CD14-positive monocyte (primary cell): Measurements from ENCODE around the gene TM4SF1. TPM values are rescaled to one million over a fixed set of nuclear protein-coding genes. Genes with fewer than 3 reads are reported as not detected.

Experiments
- DNase-seq, 3 donors: peaks; one replicate each; pipeline ENCODE4 v3.0.0-alpha.2; 2011 to 2022
- H2AFZ ChIP-seq: 2 replicates; pipeline ENCODE4 v1.6.0; 2012; ENCODE audit warnings: mild to moderate bottlenecking, low read depth, low read length, inconsistent platforms; ENCODE audit not compliant: insufficient read depth, poor library complexity, severe bottlenecking
- H3K27ac ChIP-seq, 2 donors: 1 replicate in 1 of 2; 2 replicates in 1 of 2; pipeline ENCODE4 v1.5.1; 2012 to 2013; ENCODE audit warnings: low read length in 2 of 2, control low read depth in 1 of 2, inconsistent platforms in 1 of 2, low read depth in 1 of 2, mild to moderate bottlenecking in 1 of 2
- H3K27me3 ChIP-seq, 2 donors: one replicate each; pipeline versions ENCODE4 v1.6.0 to v1.6.1; 2011 to 2013; ENCODE audit warnings: low read length in 2 of 2; ENCODE audit not compliant: control insufficient read depth in 2 of 2, insufficient read depth in 2 of 2
- H3K36me3 ChIP-seq, 2 donors: replicated peaks in 1 of 2; 1 replicate in 1 of 2; 2 replicates in 1 of 2; pipeline versions ENCODE4 v1.5.1 to v1.6.1; 2012 to 2013; ENCODE audit warnings: low read length in 2 of 2, control low read depth in 1 of 2, inconsistent platforms in 1 of 2, mild to moderate bottlenecking in 1 of 2; ENCODE audit not compliant: insufficient read depth in 2 of 2, control insufficient read depth in 1 of 2
- H3K4me1 ChIP-seq, 2 donors: 1 replicate in 1 of 2; 2 replicates in 1 of 2; pipeline versions ENCODE4 v1.5.1 to v1.6.1; 2012 to 2013; ENCODE audit warnings: low read length in 2 of 2, control low read depth in 1 of 2, inconsistent platforms in 1 of 2, mild to moderate bottlenecking in 1 of 2, moderate library complexity in 1 of 2; ENCODE audit not compliant: insufficient read depth in 2 of 2, control insufficient read depth in 1 of 2
- H3K4me2 ChIP-seq: replicated peaks from 2 replicates; pipeline ENCODE3; 2012; ENCODE audit warnings: low read length, moderate library complexity, mild to moderate bottlenecking; ENCODE audit not compliant: poor library complexity, severe bottlenecking; ENCODE audit errors: extremely low read depth
- H3K4me3 ChIP-seq, 3 experiments: fragments of 200-600 bp in 1 of 3; sonication (generic) in 1 of 3; replicated peaks in 1 of 3; 1 replicate in 2 of 3; 2 replicates in 1 of 3; pipeline ENCODE4 v1.5.1; 2011 to 2013; ENCODE audit warnings: low read length in 3 of 3, mild to moderate bottlenecking in 3 of 3, control low read depth in 2 of 3, low read depth in 2 of 3, inconsistent platforms in 1 of 3, moderate library complexity in 1 of 3
- H3K79me2 ChIP-seq: 2 replicates; pipeline ENCODE4 v1.6.0; 2012; ENCODE audit warnings: mild to moderate bottlenecking, control low read depth, inconsistent platforms, low read length, moderate library complexity; ENCODE audit not compliant: insufficient read depth
- H3K9ac ChIP-seq: 2 replicates; pipeline ENCODE4 v1.6.0; 2017; ENCODE audit warnings: low read length, mild to moderate bottlenecking; ENCODE audit not compliant: insufficient read depth, poor library complexity, severe bottlenecking
- H3K9me3 ChIP-seq, 2 donors: replicated peaks in 1 of 2; 1 replicate in 1 of 2; 2 replicates in 1 of 2; pipeline versions ENCODE4 v1.5.1 to v1.6.1; 2012 to 2013; ENCODE audit warnings: low read length in 2 of 2, control low read depth in 1 of 2; ENCODE audit not compliant: control insufficient read depth in 1 of 2, insufficient read depth in 1 of 2
- H4K20me1 ChIP-seq: 2 replicates; pipeline ENCODE4 v1.6.0; 2012; ENCODE audit warnings: mild to moderate bottlenecking, low read length, control low read depth, moderate library complexity; ENCODE audit not compliant: insufficient read depth
- H3K27ac Mint-ChIP-seq, 7 donors: one replicate each; pipeline ENCODE4 v1.8.0; 2020; ENCODE audit warnings: mild to moderate bottlenecking in 7 of 7, mixed read lengths in 7 of 7, moderate library complexity in 6 of 7, inconsistent platforms in 2 of 7
- H3K27me3 Mint-ChIP-seq, 3 donors: one replicate each; pipeline ENCODE4 v1.8.0; 2021 to 2022; ENCODE audit warnings: low read depth in 3 of 3, mild to moderate bottlenecking in 3 of 3, mixed read lengths in 3 of 3, moderate library complexity in 3 of 3, inconsistent platforms in 1 of 3
- H3K36me3 Mint-ChIP-seq, 2 donors: one replicate each; pipeline ENCODE4 v1.8.0; 2020; ENCODE audit warnings: mixed read lengths in 2 of 2, inconsistent platforms in 1 of 2, mild to moderate bottlenecking in 1 of 2
- H3K4me1 Mint-ChIP-seq: one replicate; pipeline ENCODE4 v1.8.0; 2020; ENCODE audit warnings: mild to moderate bottlenecking, mixed read lengths
- H3K4me3 Mint-ChIP-seq, 2 donors: one replicate each; pipeline ENCODE4 v1.8.0; 2020; ENCODE audit warnings: mild to moderate bottlenecking in 2 of 2, mixed read lengths in 2 of 2, moderate library complexity in 1 of 2
- H3K9me3 Mint-ChIP-seq, 7 donors: one replicate each; pipeline ENCODE4 v1.8.0; 2020 to 2022; ENCODE audit warnings: mixed read lengths in 7 of 7, mild to moderate bottlenecking in 6 of 7, moderate library complexity in 6 of 7, inconsistent platforms in 2 of 7
- WGBS: methylation state at CpG from one replicate; pipeline ENCODE4 v1.1.5; 2013; ENCODE audit warnings: missing lambda C conversion rate; ENCODE audit not compliant: insufficient coverage; 5-methylcytosine and 5-hydroxymethylcytosine counted together
- intact Hi-C, 2 donors: fragments of 100-400 bp; cut with micrococcal nuclease; formaldehyde crosslinking; loops; one replicate each; pipeline versions ENCODE4 v1.15.0 to v1.15.1; 2023
- polyA plus RNA-seq, 3 donors: library from polyadenylated mRNA; depleted of rRNA in 1 of 3; unstranded in 2 of 3; stranded (reverse) in 1 of 3; fragments of 300-500 nt in 2 of 3; fragments of >200 nt in 1 of 3; fragmentation: Illumina TruSeq in 2 of 3; gene quantifications; 1 replicate in 2 of 3; 2 replicates in 1 of 3; pipeline ENCODE4 v1.2.3, GENCODE V29; 2012 to 2021
- TF ChIP-seq, protein P1 (sequence below): fragments of 200-600 bp; IDR thresholded peaks from one replicate; pipeline ENCODE4 v1.8.0; 2022; ENCODE audit warnings: antibody characterized with exemption, mild to moderate bottlenecking

The TM4SF1 gene
- polyA plus RNA-seq, 3 donors: not detected

DNA sequence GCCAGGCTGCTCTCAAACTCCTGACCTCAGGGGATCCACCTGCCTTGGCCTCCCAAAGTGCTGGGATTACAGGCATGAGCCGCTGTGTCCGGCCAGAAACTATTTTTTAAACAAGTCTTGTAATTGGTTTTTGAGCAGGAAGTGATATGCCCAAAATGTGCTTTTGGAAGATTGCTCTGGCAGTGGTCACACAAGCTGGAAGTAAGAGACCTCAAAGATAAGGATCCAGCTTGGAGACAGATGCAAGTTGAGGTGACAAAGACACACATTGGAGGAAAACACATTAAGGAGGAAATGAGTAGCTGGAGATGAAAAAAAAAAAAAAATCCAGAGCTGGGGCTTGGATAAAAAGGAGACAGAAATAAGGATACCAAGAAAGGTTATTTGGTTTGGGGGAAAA is 50.3 kb downstream of the TM4SF1 start:
- H2AFZ ChIP-seq: no peak overlapping the region
- intact Hi-C loops: no loop called here

GRCh38 chr3:149325581-149325980 is 51.9 kb downstream of the TM4SF1 start:
- Histone ChIP-seq H3K36me3 (no peaks in the 10 kb centered on the region), H3K9ac (no peak overlapping the region), H3K4me1 (no peaks in the 10 kb centered on the region), H3K4me2 (no peak overlapping the region), H3K9me3 (no peaks in the 10 kb centered on the region), H2AFZ (no peak overlapping the region), H3K27ac (no peak overlapping the region), H3K4me3 (no peak overlapping the region), H3K27me3 (no peaks in the 10 kb centered on the region), H3K79me2 (no peaks in the 10 kb centered on the region), H4K20me1 (no peaks in the 10 kb centered on the region)
- intact Hi-C loops: no loop called here
- H3K27ac Mint-ChIP-seq: no peak overlapping the region
- TF ChIP-seq, protein P1, sequence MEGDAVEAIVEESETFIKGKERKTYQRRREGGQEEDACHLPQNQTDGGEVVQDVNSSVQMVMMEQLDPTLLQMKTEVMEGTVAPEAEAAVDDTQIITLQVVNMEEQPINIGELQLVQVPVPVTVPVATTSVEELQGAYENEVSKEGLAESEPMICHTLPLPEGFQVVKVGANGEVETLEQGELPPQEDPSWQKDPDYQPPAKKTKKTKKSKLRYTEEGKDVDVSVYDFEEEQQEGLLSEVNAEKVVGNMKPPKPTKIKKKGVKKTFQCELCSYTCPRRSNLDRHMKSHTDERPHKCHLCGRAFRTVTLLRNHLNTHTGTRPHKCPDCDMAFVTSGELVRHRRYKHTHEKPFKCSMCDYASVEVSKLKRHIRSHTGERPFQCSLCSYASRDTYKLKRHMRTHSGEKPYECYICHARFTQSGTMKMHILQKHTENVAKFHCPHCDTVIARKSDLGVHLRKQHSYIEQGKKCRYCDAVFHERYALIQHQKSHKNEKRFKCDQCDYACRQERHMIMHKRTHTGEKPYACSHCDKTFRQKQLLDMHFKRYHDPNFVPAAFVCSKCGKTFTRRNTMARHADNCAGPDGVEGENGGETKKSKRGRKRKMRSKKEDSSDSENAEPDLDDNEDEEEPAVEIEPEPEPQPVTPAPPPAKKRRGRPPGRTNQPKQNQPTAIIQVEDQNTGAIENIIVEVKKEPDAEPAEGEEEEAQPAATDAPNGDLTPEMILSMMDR: no peak
- H3K4me3 Mint-ChIP-seq: no peak overlapping the region
- H3K36me3 Mint-ChIP-seq: no peaks in the 10 kb centered on the region
- H3K27me3 Mint-ChIP-seq: peaks cover 0 to 4% (median 1%) of the 10 kb centered on the region in 3 donors
- peaks cover 0 to 3% (median 0%) of the 10 kb centered on the region in 7 donors for H3K9me3 Mint-ChIP-seq
- no peaks in the 10 kb centered on the region for H3K4me1 Mint-ChIP-seq
- no peak for DNase-seq

More for the DNA sequence above, 50.3 kb downstream of the TM4SF1 start:
- 72% methylated on average over 2 of the region's 2 CpGs for WGBS
- Histone ChIP-seq H3K27me3 (no peaks in the 10 kb centered on the region), H3K4me3 (no peak overlapping the region), H3K4me1 (no peaks in the 10 kb centered on the region), H3K9ac (no peak overlapping the region), H3K4me2 (no peak overlapping the region), H3K9me3 (no peaks in the 10 kb centered on the region), H4K20me1 (no peaks in the 10 kb centered on the region), H3K79me2 (no peaks in the 10 kb centered on the region), H3K27ac (no peak overlapping the region), H3K36me3 (no peaks in the 10 kb centered on the region)
- peaks cover 0 to 2% (median 0%) of the 10 kb centered on the region in 3 donors for H3K27me3 Mint-ChIP-seq
- H3K4me1 Mint-ChIP-seq: no peaks in the 10 kb centered on the region
- no peak for DNase-seq
- peaks cover 0 to 3% (median 0%) of the 10 kb centered on the region in 7 donors for H3K9me3 Mint-ChIP-seq
- TF ChIP-seq, protein P1: no peak
- no peaks in the 10 kb centered on the region for H3K36me3 Mint-ChIP-seq
- H3K27ac Mint-ChIP-seq: no peak overlapping the region
- H3K4me3 Mint-ChIP-seq: peak overlapping the region in 1 of 2 donors; percentile 42
